PFSK-1 (cell line): ENCODE results near the gene SLC6A8.

Experiments
- FOXP2 ChIP-seq: optimal IDR thresholded peaks from 2 replicates; pipeline ENCODE3; 2011; ENCODE audit warnings: borderline replicate concordance, control low read depth, inconsistent platforms; ENCODE audit not compliant: insufficient read depth; ENCODE audit errors: extremely low read length, extremely low read depth
- POLR2AphosphoS5 ChIP-seq: IDR thresholded peaks from 2 replicates; pipeline ENCODE4 v1.6.1; 2012; ENCODE audit warnings: low read depth, mild to moderate bottlenecking, control low read depth, low read length, moderate library complexity
- REST ChIP-seq, 2 experiments: IDR thresholded peaks; 2 replicates each; pipeline versions ENCODE4 v1.6.1 to v1.8.0; 2011 to 2012; ENCODE audit warnings: low read depth in 2 of 2, low read length in 2 of 2, control low read depth in 1 of 2, inconsistent platforms in 1 of 2, mild to moderate bottlenecking in 1 of 2, moderate library complexity in 1 of 2; ENCODE audit not compliant: insufficient read depth in 1 of 2
- SIN3A ChIP-seq: IDR thresholded peaks from 2 replicates; pipeline ENCODE4 v1.6.1; 2012; ENCODE audit warnings: mild to moderate bottlenecking, low read length, moderate library complexity, borderline replicate concordance; ENCODE audit not compliant: insufficient read depth
- TAF1 ChIP-seq: IDR thresholded peaks from 2 replicates; pipeline ENCODE4 v1.6.1; 2012; ENCODE audit warnings: low read length, control low read depth, borderline replicate concordance; ENCODE audit not compliant: insufficient read depth

SLC6A8 gene

GRCh38 chrX:153674219-153674851, 13.4 kb upstream of the SLC6A8 start:
- TF ChIP-seq TAF1 (no peak), POLR2AphosphoS5 (no peak), REST (IDR thresholded peaks at IDR 0.05; ENCODE audit: insufficient read depth in 1 of 2, low read depth in 2 of 2, low read length in 2 of 2) (no peak), SIN3A (no peak), FOXP2 (no peak)

DNA sequence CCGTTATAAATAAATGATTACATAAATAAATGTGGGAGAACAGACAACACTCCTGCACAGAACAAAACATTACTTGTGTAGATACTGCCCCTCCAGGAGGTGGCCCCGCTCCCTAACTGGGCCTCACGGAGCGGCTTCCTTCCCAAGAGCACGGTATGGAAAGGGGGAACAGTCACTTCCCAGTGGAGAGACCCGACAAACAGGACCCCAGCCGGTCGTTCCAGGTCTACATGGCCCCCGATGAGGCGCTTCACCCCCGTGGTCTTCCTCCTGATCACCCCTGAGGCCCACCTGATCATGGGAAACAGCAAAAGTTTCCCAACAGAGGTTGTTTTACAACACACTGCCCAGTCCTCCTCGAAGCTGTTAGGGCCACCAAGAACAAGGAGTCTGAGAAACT, 6.6 kb upstream of the SLC6A8 start:
- no peak for TF ChIP-seq FOXP2

DNA sequence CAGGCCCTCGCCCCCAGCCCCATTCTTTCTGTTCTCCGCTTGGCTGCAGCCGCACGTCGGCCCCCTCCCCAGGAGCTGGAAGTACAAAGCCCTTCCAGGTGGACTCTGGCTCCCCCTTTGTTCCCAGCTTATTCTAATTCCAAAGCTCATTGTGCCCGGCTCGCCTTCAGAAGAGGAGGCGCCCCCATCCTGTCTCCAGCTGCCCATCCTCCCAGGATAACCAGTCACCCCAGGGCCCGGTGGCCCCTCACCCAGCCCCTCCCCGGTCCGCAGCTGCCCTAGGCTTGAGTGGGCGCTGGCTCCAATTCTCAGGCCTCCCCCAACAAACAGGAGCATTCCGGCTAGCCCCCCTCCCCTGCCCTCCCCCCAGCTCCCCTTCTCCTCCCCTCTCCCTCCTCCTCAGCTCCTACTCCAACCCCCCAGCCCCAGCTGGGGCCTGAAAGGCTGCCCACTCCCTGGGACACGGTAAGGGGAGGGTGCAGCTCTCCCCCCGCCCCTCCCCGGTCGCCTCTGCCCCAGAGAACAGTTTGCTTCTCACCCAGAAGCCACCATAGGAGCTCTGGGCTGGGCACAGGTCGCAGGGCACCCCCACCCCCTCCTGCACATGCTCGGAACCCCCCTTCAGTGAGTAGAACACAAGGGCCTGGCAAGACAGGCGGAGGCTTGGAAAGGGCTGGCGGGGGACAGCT, 3.1 kb upstream of the SLC6A8 start:
- no peak for TF ChIP-seq POLR2AphosphoS5
- no peak for TF ChIP-seq SIN3A
- no peak for TF ChIP-seq REST (IDR thresholded peaks at IDR 0.05; ENCODE audit: insufficient read depth in 1 of 2, low read depth in 2 of 2, low read length in 2 of 2)
- no peak for TF ChIP-seq FOXP2
- TF ChIP-seq TAF1: no peak

- TF ChIP-seq TAF1: no peak
- no peak for TF ChIP-seq REST (IDR thresholded peaks at IDR 0.05; ENCODE audit: insufficient read depth in 1 of 2, low read depth in 2 of 2, low read length in 2 of 2)
- TF ChIP-seq FOXP2: no peak
- TF ChIP-seq SIN3A: no peak
- TF ChIP-seq POLR2AphosphoS5: no peak
Measured at GRCh38 chrX:153685156-153685536, 2.6 kb upstream of the SLC6A8 start.

GRCh38 chrX:153685751-153686696, 1.7 kb upstream of the SLC6A8 start:
- TF ChIP-seq FOXP2 (no peak), REST (IDR thresholded peaks at IDR 0.05; ENCODE audit: insufficient read depth in 1 of 2, low read depth in 2 of 2, low read length in 2 of 2) (no peak), POLR2AphosphoS5 (no peak)
